Thyroid gland (tissue), 4 donors: Measurements from ENCODE around the gene EYS. TPM values are rescaled to one million over a fixed set of nuclear protein-coding genes. Genes with fewer than 3 reads are reported as not detected.
"Not testable (repeated sequence)": the region's sequence is repeated elsewhere in the genome, so short reads cannot be mapped to it uniquely, and the experiment has no call there.

Source experiments
- DNase-seq, 2 donors: peaks; one replicate each; pipeline ENCODE4 v3.0.0-alpha.2; 2019
- H3K27ac ChIP-seq, 3 donors: fragments of 200-600 bp; sonication (generic); 1 replicate in 2 of 3; 2 replicates in 1 of 3; pipeline ENCODE4 v1.5.1; 2016 to 2019; ENCODE audit warnings: mild to moderate bottlenecking in 1 of 3, moderate library complexity in 1 of 3
- H3K27me3 ChIP-seq: fragments of 200-600 bp; sonication (generic); one replicate; pipeline ENCODE4 v1.5.1; 2019
- H3K36me3 ChIP-seq, 2 donors: fragments of 200-600 bp; sonication (generic); one replicate each; pipeline ENCODE4 v1.5.1; 2016 to 2019
- H3K4me1 ChIP-seq, 2 donors: fragments of 200-600 bp; sonication (generic); one replicate each; pipeline ENCODE4 v1.5.1; 2017 to 2019
- H3K4me3 ChIP-seq, 3 donors: fragments of 200-600 bp; sonication (generic); replicated peaks in 1 of 3; 1 replicate in 2 of 3; 2 replicates in 1 of 3; pipeline ENCODE4 v1.5.1; 2016; ENCODE audit warnings: mild to moderate bottlenecking in 1 of 3
- H3K9me3 ChIP-seq: fragments of 200-600 bp; sonication (generic); one replicate; pipeline ENCODE4 v1.5.1; 2017
- POLR2A ChIP-seq, 2 donors: fragments of 450-650 bp; IDR thresholded peaks; one replicate each; pipeline ENCODE4 v1.6.1; 2017; ENCODE audit warnings: antibody characterized with exemption in 2 of 2, mild to moderate bottlenecking in 2 of 2, moderate library complexity in 1 of 2
- WGBS, 2 donors: methylation state at CpG; one replicate each; pipeline ENCODE4 v1.1.5; 2017; 5-methylcytosine and 5-hydroxymethylcytosine counted together
- intact Hi-C: fragments of 100-400 bp; cut with DNase I; formaldehyde crosslinking; loops from one replicate; pipeline ENCODE4 v1.15.1; 2023
- total RNA-seq, 4 donors: library from RNA; depleted of rRNA; stranded (reverse); fragments of >200 nt; gene quantifications; one replicate each; pipeline ENCODE4 v1.2.3, GENCODE V29; 2016
- TF ChIP-seq, protein P1 (sequence below), 6 experiments: fragments of 200-600 bp in 3 of 6; fragments of 450-650 bp in 3 of 6; sonication (generic) in 3 of 6; IDR thresholded peaks; one replicate each; pipeline ENCODE4 v1.5.1; 2016 to 2019; ENCODE audit warnings: antibody characterized with exemption in 6 of 6, mild to moderate bottlenecking in 2 of 6, inconsistent platforms in 1 of 6, moderate library complexity in 1 of 6

The EYS gene
- total RNA-seq, 4 donors from 2014 or later, result not detected

DNA sequence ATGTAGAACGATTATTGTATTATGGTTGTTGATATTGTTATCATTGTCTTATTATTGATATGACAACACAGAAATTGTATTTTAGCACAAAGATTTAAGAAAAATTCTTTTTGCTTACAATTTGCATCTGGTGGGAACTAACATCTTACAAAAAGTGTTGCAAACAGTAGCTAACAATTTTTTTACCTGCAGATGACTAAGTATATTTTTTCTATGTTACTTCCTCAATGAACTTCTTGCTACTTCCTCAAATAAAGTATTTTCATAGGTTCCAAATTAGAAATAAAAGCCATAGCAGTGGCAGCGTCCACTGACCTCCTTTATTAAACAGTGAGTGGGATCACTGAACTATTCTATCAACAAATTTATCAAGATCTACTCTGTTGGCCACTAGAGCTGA lies 1224.4 kb downstream of the EYS start:
- no peak overlapping the region for H3K27ac ChIP-seq
- no peaks in the 10 kb centered on the region for H3K27me3 ChIP-seq
- intact Hi-C loops, result no loop called here

GRCh38 chr6:64479134-64479533 lies 1227.9 kb downstream of the EYS start:
- Histone ChIP-seq H3K4me1 (no peaks in the 10 kb centered on the region), H3K27ac (no peak overlapping the region), H3K9me3 (no peaks in the 10 kb centered on the region), H3K27me3 (no peaks in the 10 kb centered on the region), H3K36me3 (no peaks in the 10 kb centered on the region), H3K4me3 (no peak overlapping the region)
- TF ChIP-seq, protein P1, sequence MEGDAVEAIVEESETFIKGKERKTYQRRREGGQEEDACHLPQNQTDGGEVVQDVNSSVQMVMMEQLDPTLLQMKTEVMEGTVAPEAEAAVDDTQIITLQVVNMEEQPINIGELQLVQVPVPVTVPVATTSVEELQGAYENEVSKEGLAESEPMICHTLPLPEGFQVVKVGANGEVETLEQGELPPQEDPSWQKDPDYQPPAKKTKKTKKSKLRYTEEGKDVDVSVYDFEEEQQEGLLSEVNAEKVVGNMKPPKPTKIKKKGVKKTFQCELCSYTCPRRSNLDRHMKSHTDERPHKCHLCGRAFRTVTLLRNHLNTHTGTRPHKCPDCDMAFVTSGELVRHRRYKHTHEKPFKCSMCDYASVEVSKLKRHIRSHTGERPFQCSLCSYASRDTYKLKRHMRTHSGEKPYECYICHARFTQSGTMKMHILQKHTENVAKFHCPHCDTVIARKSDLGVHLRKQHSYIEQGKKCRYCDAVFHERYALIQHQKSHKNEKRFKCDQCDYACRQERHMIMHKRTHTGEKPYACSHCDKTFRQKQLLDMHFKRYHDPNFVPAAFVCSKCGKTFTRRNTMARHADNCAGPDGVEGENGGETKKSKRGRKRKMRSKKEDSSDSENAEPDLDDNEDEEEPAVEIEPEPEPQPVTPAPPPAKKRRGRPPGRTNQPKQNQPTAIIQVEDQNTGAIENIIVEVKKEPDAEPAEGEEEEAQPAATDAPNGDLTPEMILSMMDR (IDR thresholded peaks at IDR 0.05), result no peak
- TF ChIP-seq POLR2A (IDR thresholded peaks at IDR 0.05), result no peak
- DNase-seq, result no peak
- intact Hi-C loops, result no loop called here
- 93 to 97% methylated on average over 1 of the region's 1 CpG for WGBS, 2 donors

More for the DNA sequence above, 1224.4 kb downstream of the EYS start:
- Histone ChIP-seq H3K4me3 (no peak overlapping the region), H3K4me1 (no peaks in the 10 kb centered on the region), H3K9me3 (no peaks in the 10 kb centered on the region), H3K36me3 (no peaks in the 10 kb centered on the region)
- 86 to 92% methylated on average over 2 of the region's 2 CpGs for WGBS, 2 donors
- TF ChIP-seq, protein P1 (IDR thresholded peaks at IDR 0.05), result no peak
- no peak for TF ChIP-seq POLR2A (IDR thresholded peaks at IDR 0.05)
- no peak for DNase-seq

- H3K27me3 ChIP-seq, result no peaks in the 10 kb centered on the region
- H3K36me3 ChIP-seq, result no peaks in the 10 kb centered on the region
- no peaks in the 10 kb centered on the region for H3K9me3 ChIP-seq
- WGBS, 2 donors, result 23 to 63% methylated on average over 3 of the region's 3 CpGs
- no peak overlapping the region for H3K4me3 ChIP-seq
- no peak for DNase-seq
- TF ChIP-seq, protein P1 (IDR thresholded peaks at IDR 0.05), result no peak
- TF ChIP-seq POLR2A (IDR thresholded peaks at IDR 0.05), result no peak
- no peaks in the 10 kb centered on the region for H3K4me1 ChIP-seq
- H3K27ac ChIP-seq, result no peak overlapping the region
- intact Hi-C loops, result no loop called here
Measured at GRCh38 chr6:64477391-64477790, 1229.6 kb downstream of the EYS start.

DNA sequence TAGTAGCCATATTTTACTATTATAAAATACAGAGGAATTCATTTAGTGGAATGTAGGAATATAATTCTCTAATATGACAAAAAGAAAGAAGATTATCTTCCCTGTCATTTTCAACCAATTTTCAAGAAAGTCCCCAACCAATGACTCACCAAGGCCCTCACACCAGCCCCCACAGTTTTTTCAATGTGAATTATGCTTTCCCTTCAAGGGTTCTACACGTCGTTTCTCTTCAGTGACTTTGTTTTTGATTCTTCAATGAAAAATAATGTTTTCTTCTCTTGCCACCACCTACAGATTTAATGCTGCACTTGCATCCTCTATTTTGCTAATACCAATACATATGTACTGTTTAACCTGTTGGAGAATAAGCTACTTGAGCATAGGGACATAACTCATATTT lies 1230.1 kb downstream of the EYS start:
- DNase-seq, result no peak
- no peaks in the 10 kb centered on the region for H3K4me1 ChIP-seq
- 12 to 33% methylated on average over 2 of the region's 2 CpGs for WGBS, 2 donors
- H3K4me3 ChIP-seq, result no peak overlapping the region
- H3K27me3 ChIP-seq, result no peaks in the 10 kb centered on the region
- no peaks in the 10 kb centered on the region for H3K36me3 ChIP-seq
- TF ChIP-seq, protein P1 (IDR thresholded peaks at IDR 0.05), result no peak
- no peak for TF ChIP-seq POLR2A (IDR thresholded peaks at IDR 0.05)
- no peak overlapping the region for H3K27ac ChIP-seq
- intact Hi-C loops, result no loop called here
- no peaks in the 10 kb centered on the region for H3K9me3 ChIP-seq

DNA sequence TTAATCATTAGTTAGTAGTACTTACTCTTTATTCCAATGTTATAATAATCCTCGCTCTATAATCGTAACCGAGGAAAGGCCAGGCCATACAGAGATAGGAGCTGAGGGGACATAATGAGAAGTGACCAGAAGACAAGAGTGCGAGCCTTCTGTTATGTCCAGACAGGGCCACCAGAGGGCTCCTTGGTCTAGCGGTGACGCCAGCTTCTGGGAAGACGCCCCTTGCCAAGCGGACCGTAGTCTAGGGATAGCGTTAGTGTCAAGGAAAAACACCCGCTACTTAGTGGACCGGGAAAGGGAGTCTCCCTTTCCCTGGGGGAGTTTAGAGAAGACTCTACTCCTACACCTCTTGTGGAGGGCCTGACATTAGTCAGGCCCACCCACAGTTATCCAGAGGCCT lies 1237.6 kb downstream of the EYS start:
- H3K9me3 ChIP-seq, H3K27me3 ChIP-seq, DNase-seq, H3K27ac ChIP-seq, H3K36me3 ChIP-seq, H3K4me1 ChIP-seq, intact Hi-C loops, H3K4me3 ChIP-seq: not testable (repeated sequence)
- WGBS, 2 donors, result 79% methylated on average over 12 of the region's 12 CpGs

GRCh38 chr6:64467656-64468055 lies 1239.4 kb downstream of the EYS start:
- WGBS, 2 donors, result 100% methylated on average over 1 of the region's 1 CpG
- Histone ChIP-seq H3K36me3 (no peaks in the 10 kb centered on the region), H3K4me3 (no peak overlapping the region), H3K9me3 (no peaks in the 10 kb centered on the region), H3K4me1 (no peaks in the 10 kb centered on the region), H3K27me3 (no peaks in the 10 kb centered on the region), H3K27ac (no peak overlapping the region)
- DNase-seq, result no peak
- no peak for TF ChIP-seq POLR2A (IDR thresholded peaks at IDR 0.05)
- TF ChIP-seq, protein P1 (IDR thresholded peaks at IDR 0.05), result no peak
- intact Hi-C loops, result no loop called here
